ENCODE measurements around the gene GPATCH2. TPM values are rescaled to one million over a fixed set of nuclear protein-coding genes. Genes with fewer than 3 reads are reported as not detected.

GPATCH2 gene
- total and polyA plus RNA-seq, 4 donors = 5.1 to 17.3 (median 9.8) TPM

DNA sequence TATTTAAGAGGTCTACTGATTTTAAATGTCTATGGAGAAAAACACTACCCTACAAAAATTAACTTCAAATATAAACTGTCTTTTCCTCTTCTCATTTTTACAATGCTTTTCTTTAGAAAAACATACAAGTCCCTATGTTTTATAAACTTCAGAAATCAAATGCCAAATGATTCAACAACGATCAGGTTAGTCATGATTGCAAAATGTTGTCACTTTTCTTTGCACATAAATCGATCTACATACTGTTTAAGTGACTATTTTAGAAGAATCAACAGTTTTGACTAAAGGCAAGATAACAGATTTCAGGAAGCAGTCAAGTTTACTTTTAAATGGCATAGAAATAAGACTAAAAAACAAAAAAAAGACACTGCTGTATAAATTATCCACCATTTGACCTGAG is 168.7 kb downstream of the GPATCH2 start:
- Histone ChIP-seq H3K9me3 (ENCODE audit: control insufficient read depth, low read length) (no peaks in the 10 kb centered on the region), H3K27me3 (ENCODE audit: control insufficient read depth in 1 of 2, insufficient read depth in 2 of 2, low read length in 1 of 2) (no peaks in the 10 kb centered on the region), H3K27ac (ENCODE audit: low read depth in 1 of 2, low read length in 2 of 2) (no peak overlapping the region), H3K4me3 (ENCODE audit: low read length in 2 of 2) (no peak overlapping the region), H3K36me3 (ENCODE audit: control insufficient read depth in 1 of 2, insufficient read depth in 2 of 2, low read length in 1 of 2) (no peaks in the 10 kb centered on the region), H3K4me1 (ENCODE audit: control insufficient read depth in 1 of 2, insufficient read depth in 2 of 2, low read length in 2 of 2) (no peaks in the 10 kb centered on the region)
- WGBS, 2 donors = 62 to 63% methylated on average over 2 of the region's 2 CpGs
- ATAC-seq (ENCODE audit: low FRiP score) (no peak), DNase-seq (no peak)
- intact Hi-C loops (cut with DNase I) = no loop called here

DNA sequence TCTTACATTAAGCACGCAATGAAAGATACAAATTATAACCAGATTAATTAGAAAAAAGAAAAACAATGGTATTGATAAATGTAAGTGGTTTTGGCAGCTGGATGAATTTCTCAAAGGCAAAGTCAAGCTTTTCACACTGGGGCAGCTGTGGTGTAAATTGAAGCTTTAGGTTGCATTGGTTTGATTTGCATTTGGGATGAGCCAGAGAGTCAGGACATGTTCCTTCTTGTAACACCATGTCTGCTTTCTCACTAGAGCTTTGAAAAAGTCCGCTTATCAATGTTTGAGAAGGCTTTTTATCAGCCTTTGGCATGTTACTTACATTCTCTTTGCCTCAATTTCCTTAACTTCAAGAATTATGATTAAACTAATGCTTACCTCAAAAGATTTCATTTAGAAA is 173.9 kb downstream of the GPATCH2 start:
- Histone ChIP-seq H3K27me3 (ENCODE audit: control insufficient read depth in 1 of 2, insufficient read depth in 2 of 2, low read length in 1 of 2) (no peaks in the 10 kb centered on the region), H3K4me3 (ENCODE audit: low read length in 2 of 2) (no peak overlapping the region), H3K36me3 (ENCODE audit: control insufficient read depth in 1 of 2, insufficient read depth in 2 of 2, low read length in 1 of 2) (no peaks in the 10 kb centered on the region), H3K4me1 (ENCODE audit: control insufficient read depth in 1 of 2, insufficient read depth in 2 of 2, low read length in 2 of 2) (no peaks in the 10 kb centered on the region), H3K27ac (ENCODE audit: low read depth in 1 of 2, low read length in 2 of 2) (no peak overlapping the region), H3K9me3 (ENCODE audit: control insufficient read depth, low read length) (no peaks in the 10 kb centered on the region)
- no peak for ATAC-seq (ENCODE audit: low FRiP score)
- WGBS, 2 donors = 98% methylated on average over 2 of the region's 2 CpGs
- no peak for DNase-seq
- intact Hi-C loops (cut with DNase I) = no loop called here

DNA sequence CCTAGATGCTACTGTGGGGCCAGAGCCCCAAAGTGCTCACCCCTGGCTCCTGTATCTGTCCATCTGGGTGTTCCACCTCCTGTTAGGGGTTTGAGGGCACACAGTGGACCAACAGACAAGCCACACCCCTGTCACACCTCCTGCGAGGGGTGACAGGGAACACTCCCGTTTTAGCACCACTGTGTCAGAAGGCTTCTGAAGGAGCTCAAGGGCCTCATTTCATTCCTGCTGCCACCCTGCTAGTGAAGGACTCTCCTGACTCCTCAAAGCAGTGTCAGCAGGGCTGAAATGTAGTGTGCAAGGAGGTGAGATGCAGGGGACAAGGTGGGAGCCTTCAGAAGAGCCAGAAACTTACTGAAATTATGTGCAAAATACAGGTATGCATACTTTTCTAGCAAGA is 174.6 kb downstream of the GPATCH2 start:
- 68 to 79% methylated on average over 2 of the region's 2 CpGs for WGBS, 2 donors
- DNase-seq (no peak), ATAC-seq (ENCODE audit: low FRiP score) (peak; percentile 54)
- intact Hi-C loops (cut with DNase I) = no loop called here
- no peaks in the 10 kb centered on the region for H3K4me1 ChIP-seq (ENCODE audit: control insufficient read depth in 1 of 2, insufficient read depth in 2 of 2, low read length in 2 of 2)
- H3K27ac ChIP-seq (ENCODE audit: low read depth in 1 of 2, low read length in 2 of 2) = no peak overlapping the region
- no peaks in the 10 kb centered on the region for H3K36me3 ChIP-seq (ENCODE audit: control insufficient read depth in 1 of 2, insufficient read depth in 2 of 2, low read length in 1 of 2)
- H3K4me3 ChIP-seq (ENCODE audit: low read length in 2 of 2) = no peak overlapping the region
- H3K27me3 ChIP-seq (ENCODE audit: control insufficient read depth in 1 of 2, insufficient read depth in 2 of 2, low read length in 1 of 2) = no peaks in the 10 kb centered on the region
- no peaks in the 10 kb centered on the region for H3K9me3 ChIP-seq (ENCODE audit: control insufficient read depth, low read length)

DNA sequence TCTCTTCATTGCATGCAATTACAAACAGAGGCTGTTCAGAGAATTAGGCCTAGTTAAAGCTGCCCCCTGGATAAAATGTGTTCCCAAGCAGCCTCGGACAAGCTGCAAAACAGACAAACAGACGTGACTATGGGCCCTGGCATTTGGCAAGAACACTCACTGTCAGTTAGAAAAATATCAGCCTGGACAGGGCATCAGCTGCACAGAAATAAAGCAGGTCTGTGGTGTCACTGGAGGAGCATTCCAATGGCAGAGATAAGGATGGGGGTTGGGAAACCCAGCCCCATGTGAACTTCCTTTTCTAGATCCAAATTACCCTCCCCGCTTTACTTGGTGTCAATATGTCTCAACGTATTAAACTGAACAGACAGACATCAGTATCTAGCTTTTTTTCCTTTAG is 177.1 kb downstream of the GPATCH2 start:
- intact Hi-C loops (cut with DNase I) = no loop called here
- no peak overlapping the region for H3K4me3 ChIP-seq (ENCODE audit: low read length in 2 of 2)
- WGBS, 2 donors = 31 to 33% methylated on average over 4 of the region's 4 CpGs

DNA sequence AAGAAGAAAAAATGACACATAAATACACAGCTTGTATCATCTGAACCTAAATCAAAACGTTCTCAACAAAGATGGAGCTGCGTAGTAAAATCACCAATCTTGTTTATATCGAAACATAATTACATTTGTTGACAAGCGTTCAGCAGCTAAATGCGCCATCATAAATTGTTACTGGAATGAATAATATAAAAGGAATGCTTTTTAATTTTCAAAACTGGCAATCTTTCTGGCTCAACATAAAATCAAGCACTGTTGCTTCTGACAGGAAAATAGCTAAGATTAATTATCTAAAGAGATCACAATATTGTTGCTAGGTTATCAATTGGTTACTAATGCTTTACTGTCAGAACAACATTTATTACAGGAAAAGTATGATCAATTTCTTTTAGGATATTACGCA is 181.5 kb downstream of the GPATCH2 start:
- no peak for DNase-seq
- no peaks in the 10 kb centered on the region for H3K4me1 ChIP-seq (ENCODE audit: control insufficient read depth in 1 of 2, insufficient read depth in 2 of 2, low read length in 2 of 2)
- no peak for ATAC-seq (ENCODE audit: low FRiP score)

More for the DNA sequence above, 177.1 kb downstream of the GPATCH2 start:
- Histone ChIP-seq H3K27ac (ENCODE audit: low read depth in 1 of 2, low read length in 2 of 2) (no peak overlapping the region), H3K9me3 (ENCODE audit: control insufficient read depth, low read length) (no peaks in the 10 kb centered on the region), H3K36me3 (ENCODE audit: control insufficient read depth in 1 of 2, insufficient read depth in 2 of 2, low read length in 1 of 2) (no peaks in the 10 kb centered on the region), H3K27me3 (ENCODE audit: control insufficient read depth in 1 of 2, insufficient read depth in 2 of 2, low read length in 1 of 2) (no peaks in the 10 kb centered on the region), H3K4me1 (ENCODE audit: control insufficient read depth in 1 of 2, insufficient read depth in 2 of 2, low read length in 2 of 2) (no peaks in the 10 kb centered on the region)
- DNase-seq = no peak
- no peak for ATAC-seq (ENCODE audit: low FRiP score)

DNA sequence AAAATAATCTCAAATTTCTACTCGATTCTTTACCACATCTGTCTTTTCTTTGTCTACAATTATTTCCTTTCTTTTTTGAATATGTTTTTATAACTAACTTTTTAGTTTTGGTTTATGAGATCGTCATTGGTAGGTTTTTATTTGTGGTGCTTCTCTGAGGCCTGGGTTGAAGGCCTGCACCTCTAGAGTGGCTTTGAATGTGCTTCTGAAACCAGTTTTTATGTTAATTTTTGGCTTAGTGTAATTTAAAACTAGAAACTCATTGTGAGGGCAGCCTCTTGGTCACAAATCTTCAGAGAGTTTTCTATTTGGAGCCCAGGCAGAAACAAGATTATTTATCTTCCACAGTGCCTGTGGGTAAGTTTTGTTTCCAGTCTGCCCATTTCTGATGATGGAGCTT is 187.0 kb downstream of the GPATCH2 start:
- intact Hi-C loops (cut with DNase I) = no loop called here
- Histone ChIP-seq H3K4me3 (ENCODE audit: low read length in 2 of 2) (no peak overlapping the region), H3K27me3 (ENCODE audit: control insufficient read depth in 1 of 2, insufficient read depth in 2 of 2, low read length in 1 of 2) (no peaks in the 10 kb centered on the region), H3K27ac (ENCODE audit: low read depth in 1 of 2, low read length in 2 of 2) (no peak overlapping the region), H3K36me3 (ENCODE audit: control insufficient read depth in 1 of 2, insufficient read depth in 2 of 2, low read length in 1 of 2) (peaks cover 0 to 4% of the 10 kb centered on the region in 2 donors), H3K4me1 (ENCODE audit: control insufficient read depth in 1 of 2, insufficient read depth in 2 of 2, low read length in 2 of 2) (no peaks in the 10 kb centered on the region), H3K9me3 (ENCODE audit: control insufficient read depth, low read length) (no peaks in the 10 kb centered on the region)
- no peak for ATAC-seq (ENCODE audit: low FRiP score)
- no peak for DNase-seq
- 88 to 91% methylated on average over 2 of the region's 2 CpGs for WGBS, 2 donors

More for the DNA sequence above, 181.5 kb downstream of the GPATCH2 start:
- intact Hi-C loops (cut with DNase I) = no loop called here
- Histone ChIP-seq H3K4me3 (ENCODE audit: low read length in 2 of 2) (no peak overlapping the region), H3K27me3 (ENCODE audit: control insufficient read depth in 1 of 2, insufficient read depth in 2 of 2, low read length in 1 of 2) (no peaks in the 10 kb centered on the region), H3K9me3 (ENCODE audit: control insufficient read depth, low read length) (no peaks in the 10 kb centered on the region), H3K27ac (ENCODE audit: low read depth in 1 of 2, low read length in 2 of 2) (no peak overlapping the region), H3K36me3 (ENCODE audit: control insufficient read depth in 1 of 2, insufficient read depth in 2 of 2, low read length in 1 of 2) (no peaks in the 10 kb centered on the region)
- WGBS, 2 donors = 95% methylated on average over 6 of the region's 6 CpGs

DNA sequence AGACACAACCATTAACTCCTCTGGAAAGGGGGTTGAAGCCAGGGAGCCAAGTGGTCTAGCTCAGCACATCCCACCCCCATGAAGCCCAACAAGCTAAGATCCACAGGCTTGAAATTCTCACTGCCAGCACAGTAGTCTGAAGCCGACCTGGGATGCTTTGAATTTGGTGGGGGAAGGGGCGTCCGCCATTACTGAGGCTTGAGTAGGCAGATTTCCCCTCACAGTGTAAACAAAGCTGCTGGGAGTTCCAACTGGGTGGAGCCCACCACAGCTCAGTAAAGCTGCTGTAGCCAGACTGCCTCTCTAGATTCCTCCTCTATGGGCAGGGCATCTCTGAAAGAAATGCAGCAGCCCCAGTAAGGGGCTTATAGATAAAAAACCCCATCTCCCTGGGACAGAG is 193.5 kb downstream of the GPATCH2 start:
- WGBS, 2 donors = 81 to 85% methylated on average over 3 of the region's 3 CpGs
- Histone ChIP-seq H3K27me3 (ENCODE audit: control insufficient read depth in 1 of 2, insufficient read depth in 2 of 2, low read length in 1 of 2) (no peaks in the 10 kb centered on the region), H3K4me3 (ENCODE audit: low read length in 2 of 2) (no peak overlapping the region), H3K27ac (ENCODE audit: low read depth in 1 of 2, low read length in 2 of 2) (no peak overlapping the region), H3K36me3 (ENCODE audit: control insufficient read depth in 1 of 2, insufficient read depth in 2 of 2, low read length in 1 of 2) (peaks cover 0 to 3% of the 10 kb centered on the region in 2 donors), H3K4me1 (ENCODE audit: control insufficient read depth in 1 of 2, insufficient read depth in 2 of 2, low read length in 2 of 2) (no peaks in the 10 kb centered on the region), H3K9me3 (ENCODE audit: control insufficient read depth, low read length) (no peaks in the 10 kb centered on the region)
- ATAC-seq (ENCODE audit: low FRiP score) (no peak), DNase-seq (no peak)
- intact Hi-C loops (cut with DNase I) = no loop called here

DNA sequence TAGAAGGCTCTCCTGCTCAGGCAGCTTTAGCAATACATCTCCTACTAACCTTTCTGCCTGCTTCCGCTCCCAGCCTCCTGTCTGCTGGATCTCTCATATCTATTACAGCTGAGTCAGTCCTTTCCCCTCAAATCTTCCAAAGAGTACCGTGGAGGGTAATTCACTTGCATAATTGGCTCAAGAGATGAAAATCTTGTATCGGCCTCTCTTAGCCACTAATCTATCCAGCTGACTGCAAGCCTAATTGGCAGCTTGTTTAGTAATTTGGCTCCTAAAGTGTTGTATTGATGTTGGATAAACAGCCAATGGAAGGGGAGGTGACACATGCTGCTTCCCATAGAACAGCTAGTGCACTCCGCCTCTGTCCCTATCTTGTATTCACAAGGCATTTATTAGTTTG is 195.7 kb downstream of the GPATCH2 start:
- peaks cover 0 to 3% of the 10 kb centered on the region in 2 donors for H3K36me3 ChIP-seq (ENCODE audit: control insufficient read depth in 1 of 2, insufficient read depth in 2 of 2, low read length in 1 of 2)
- intact Hi-C loops (cut with DNase I) = no loop called here
- H3K27ac ChIP-seq (ENCODE audit: low read depth in 1 of 2, low read length in 2 of 2) = no peak overlapping the region
- H3K4me3 ChIP-seq (ENCODE audit: low read length in 2 of 2) = no peak overlapping the region
- H3K9me3 ChIP-seq (ENCODE audit: control insufficient read depth, low read length) = no peaks in the 10 kb centered on the region
- peak; percentile 22 for ATAC-seq (ENCODE audit: low FRiP score)
- H3K27me3 ChIP-seq (ENCODE audit: control insufficient read depth in 1 of 2, insufficient read depth in 2 of 2, low read length in 1 of 2) = no peaks in the 10 kb centered on the region
- no peak for DNase-seq
- H3K4me1 ChIP-seq (ENCODE audit: control insufficient read depth in 1 of 2, insufficient read depth in 2 of 2, low read length in 2 of 2) = no peaks in the 10 kb centered on the region
- WGBS, 2 donors = 82 to 85% methylated on average over 4 of the region's 4 CpGs

DNA sequence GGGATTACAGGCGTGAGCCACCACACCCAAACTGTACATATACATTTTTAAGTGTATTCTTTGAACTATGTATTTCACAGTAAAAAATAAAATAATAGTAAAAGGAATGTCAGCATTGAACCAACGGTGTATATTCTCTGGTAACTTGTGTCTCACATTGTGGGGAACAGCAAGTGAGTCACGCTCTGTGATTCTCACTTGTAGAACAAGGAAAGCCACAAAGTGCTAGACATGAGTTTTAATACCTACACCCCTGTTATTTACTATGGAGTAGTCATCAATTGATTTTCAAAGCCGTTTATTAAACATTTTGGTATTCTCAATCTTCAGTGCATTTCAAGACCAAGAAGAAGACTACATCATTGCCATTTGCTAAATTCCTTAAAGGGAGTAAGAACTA is 197.2 kb downstream of the GPATCH2 start:
- ATAC-seq (ENCODE audit: low FRiP score) (no peak), DNase-seq (no peak)
- H3K4me1 ChIP-seq (ENCODE audit: control insufficient read depth in 1 of 2, insufficient read depth in 2 of 2, low read length in 2 of 2) = no peaks in the 10 kb centered on the region
- intact Hi-C loops (cut with DNase I) = no loop called here
- WGBS, 2 donors = 95 to 97% methylated on average over 4 of the region's 4 CpGs
- no peak overlapping the region for H3K27ac ChIP-seq (ENCODE audit: low read depth in 1 of 2, low read length in 2 of 2)
- no peaks in the 10 kb centered on the region for H3K9me3 ChIP-seq (ENCODE audit: control insufficient read depth, low read length)
- H3K4me3 ChIP-seq (ENCODE audit: low read length in 2 of 2) = no peak overlapping the region
- no peaks in the 10 kb centered on the region for H3K27me3 ChIP-seq (ENCODE audit: control insufficient read depth in 1 of 2, insufficient read depth in 2 of 2, low read length in 1 of 2)
- H3K36me3 ChIP-seq (ENCODE audit: control insufficient read depth in 1 of 2, insufficient read depth in 2 of 2, low read length in 1 of 2) = peaks cover 0 to 3% of the 10 kb centered on the region in 2 donors

Data from aorta (tissue), 5 donors.